GM21528 (cell line): ENCODE results near the gene ENG.
"Not testable (repeated sequence)": the region's sequence is repeated elsewhere in the genome, so short reads cannot be mapped to it uniquely, and the experiment has no call there.

Experiments
- ATAC-seq: cut with Tn5 transposase; IDR thresholded peaks from one replicate; pipeline ENCODE4 v1.9.1; 2021; ENCODE audit warnings: mild to moderate bottlenecking, moderate library complexity; ENCODE audit not compliant: unreplicated experiment, low FRiP score

ENG gene

DNA sequence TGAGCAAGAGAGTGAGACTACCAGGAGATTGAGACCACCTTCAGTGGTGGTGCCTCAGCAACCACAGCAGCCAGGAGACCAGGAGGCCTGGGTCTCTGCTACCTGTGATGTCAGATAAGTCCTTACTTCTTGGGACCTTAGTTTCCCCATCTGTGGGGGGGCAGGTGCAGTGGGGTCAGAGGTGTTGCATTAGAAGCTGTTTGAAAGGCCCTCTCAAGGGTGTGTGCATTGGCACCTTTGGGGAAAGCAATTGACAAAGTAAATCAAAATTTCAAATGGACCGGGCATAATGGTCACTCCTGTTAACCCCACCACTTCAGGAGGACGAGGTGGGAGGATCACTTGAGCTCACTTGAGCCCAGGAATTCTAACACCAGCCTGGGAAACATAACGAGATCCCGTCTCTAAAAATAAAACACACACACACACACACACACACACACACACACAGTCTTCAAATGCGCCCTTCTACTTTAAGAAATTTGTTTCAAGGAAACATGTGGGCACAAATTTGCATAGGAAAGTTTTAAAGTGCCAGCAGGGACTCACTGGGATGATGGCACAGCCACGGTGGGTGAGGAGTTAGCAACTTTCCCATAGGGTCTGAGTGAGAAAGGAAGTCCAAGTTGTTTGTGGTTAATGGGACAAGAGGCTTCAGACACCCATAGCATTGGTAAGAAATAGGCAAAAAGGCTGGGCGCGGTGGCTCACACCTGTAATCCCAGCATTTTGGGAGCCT, 24.4 kb upstream of the ENG start:
- ATAC-seq: no peak

DNA sequence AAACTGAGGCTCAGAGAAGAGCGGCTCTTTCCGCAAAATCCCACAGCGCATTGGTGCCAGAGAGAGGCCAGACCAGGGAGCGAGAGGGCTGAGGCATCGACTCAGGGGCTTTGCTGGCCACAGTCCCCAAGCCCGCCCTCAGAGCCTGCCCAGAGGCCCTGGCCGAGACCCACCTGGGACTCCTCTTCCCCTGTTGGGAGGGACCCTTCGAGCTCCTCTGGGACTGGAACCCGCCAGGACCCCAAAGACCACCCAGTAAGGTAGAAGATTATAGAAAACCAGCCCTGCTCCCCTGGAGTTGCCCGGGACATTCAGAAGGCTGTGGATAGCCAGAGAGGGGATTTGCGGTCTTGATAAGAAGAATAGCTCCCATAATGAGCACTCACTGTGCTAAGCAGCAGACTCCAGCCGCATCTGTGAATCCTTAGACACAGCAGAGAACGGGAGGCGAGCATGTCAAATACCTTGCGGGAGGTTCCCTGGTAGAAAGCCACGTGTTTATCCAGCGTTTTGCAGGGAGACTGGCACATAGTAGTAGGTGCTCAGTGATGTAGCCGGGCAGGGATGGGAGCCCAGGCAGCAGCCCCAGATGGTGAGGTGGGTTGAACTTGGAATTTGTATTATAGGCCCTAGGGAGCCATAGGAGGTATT, 23.7 kb upstream of the ENG start:
- ATAC-seq: no peak

DNA sequence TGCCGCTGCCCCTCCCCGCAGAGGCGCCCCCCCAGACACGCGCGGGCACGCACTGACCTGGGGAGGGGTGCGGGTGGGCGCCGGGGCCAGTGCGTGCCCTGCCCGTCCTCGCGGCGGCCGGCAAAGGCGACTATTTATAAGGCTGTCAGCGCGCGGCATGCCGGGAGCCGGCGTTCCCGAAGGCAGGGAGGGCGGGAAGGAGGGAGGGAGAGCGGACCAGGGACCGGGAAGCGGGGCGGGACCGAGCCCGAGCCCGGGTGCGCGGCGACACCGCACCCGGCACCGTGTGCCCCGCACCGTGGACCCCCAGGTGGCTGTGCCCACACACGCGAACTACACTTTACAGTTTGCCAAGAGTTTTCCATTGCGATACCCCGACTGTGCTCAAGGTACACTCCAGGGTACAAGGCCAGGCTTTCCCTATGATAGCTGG, 23.1 kb upstream of the ENG start, which contains the start of gene AK1:
TSS of gene AK1 (minus strand) at position 110 of the 433 bp plus-strand sequence. CDS start 3,058 bp downstream, outside the sequence.
- no peak for ATAC-seq

DNA sequence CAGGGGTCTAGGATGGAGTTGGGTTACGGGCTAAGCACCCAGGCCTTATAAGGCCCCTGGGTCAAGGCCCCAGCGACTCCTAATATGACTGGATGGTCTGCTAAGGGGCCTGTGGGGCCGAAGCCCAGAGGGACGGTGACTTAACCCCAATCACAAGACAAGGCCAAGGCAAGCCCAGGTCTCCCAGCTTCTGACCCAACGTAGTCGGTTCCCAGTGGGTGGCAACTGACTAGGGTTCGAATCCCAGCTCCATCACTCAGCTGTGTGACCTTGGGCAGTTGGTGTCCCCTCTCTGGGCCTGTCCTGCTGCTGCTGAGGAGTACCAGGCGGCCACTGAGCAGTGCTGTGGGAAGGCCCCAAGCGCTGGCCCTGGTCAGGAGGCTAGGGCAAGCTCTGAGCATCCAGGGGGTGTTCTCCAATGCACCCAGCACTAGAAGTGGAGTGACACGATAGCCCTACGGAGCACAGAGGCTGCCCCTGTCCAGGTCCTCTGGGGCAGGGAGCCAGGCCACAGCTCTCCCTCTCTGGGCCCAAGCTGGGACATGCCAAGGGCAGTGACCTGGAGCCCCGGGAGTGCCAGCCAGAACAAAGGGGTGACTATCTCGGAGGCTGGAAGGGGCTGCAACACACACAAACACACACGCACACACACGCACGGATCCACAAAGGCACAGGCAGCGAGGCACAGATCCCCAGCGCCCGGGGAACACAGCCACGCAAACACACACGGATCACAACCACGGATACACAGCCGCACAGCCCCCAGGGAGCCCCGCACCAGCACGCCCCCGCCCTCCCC, 22.5 kb upstream of the ENG start:
- no peak for ATAC-seq

DNA sequence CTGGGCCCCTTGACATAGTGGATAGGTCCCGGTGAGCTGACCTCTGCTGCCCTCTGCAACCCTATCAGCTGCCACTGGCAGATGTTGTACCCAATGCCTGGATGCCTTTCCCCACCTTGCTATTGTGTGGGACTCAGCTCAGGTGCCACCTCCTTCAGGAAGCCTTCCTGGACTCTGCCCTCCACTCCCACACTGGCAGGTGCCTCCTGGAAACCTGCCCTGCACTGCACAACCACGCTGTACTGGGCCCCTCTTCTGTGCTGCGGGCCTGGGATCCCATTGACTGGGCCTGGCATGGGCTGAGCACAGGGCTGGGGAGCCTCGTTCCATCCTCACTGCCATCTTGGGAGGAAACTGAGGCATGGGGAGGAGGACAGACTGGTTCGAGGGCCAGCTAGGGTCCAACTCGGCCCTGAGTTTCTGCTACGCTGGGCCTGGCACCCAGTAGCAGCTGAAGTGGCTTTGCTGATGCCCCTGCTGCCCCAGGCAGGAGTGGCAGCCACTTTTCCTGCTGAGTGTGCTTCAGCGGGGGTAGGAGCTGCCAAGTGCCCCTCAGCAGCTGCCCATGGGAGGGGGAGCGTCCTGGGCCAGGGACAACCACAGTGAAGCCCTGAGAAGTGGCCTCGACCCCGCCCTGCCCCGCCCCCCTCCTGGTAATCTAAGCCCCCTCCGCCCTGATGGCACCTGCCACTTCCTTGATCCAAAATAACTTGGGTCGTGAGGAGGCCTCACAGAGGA, 21.7 kb upstream of the ENG start:
- no peak for ATAC-seq

DNA sequence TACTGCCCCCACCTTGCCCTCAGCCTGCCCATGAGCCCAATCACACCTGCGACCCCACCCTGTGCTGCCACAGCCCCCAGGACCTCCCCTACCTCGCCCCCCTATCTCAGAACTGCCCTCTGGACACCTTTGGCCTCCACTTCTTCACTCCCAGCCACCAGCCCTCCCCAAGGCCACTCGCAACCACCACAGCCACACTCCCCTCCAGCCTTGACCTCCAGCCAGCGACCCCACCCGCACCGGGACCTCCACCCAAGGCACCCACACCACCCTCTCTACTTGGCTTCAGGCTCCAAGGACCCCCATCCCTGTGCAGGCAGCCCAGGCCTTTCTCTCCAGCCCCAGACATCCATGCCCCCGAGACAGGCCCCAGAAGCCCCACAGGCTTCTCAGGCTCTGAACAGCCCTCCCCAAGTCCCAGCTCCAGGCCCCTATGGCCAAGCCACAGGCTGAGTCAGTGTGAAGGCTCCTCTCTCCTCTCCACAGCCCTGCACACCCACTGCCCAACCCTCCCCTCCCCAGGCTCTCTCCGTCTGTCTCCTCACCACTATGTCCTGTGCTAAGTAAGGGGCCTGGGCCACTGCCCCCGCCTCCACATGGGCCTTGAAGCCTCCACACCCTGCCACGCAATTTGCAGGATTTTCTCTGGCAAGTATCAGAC, 21.0 kb upstream of the ENG start:
- no peak for ATAC-seq

DNA sequence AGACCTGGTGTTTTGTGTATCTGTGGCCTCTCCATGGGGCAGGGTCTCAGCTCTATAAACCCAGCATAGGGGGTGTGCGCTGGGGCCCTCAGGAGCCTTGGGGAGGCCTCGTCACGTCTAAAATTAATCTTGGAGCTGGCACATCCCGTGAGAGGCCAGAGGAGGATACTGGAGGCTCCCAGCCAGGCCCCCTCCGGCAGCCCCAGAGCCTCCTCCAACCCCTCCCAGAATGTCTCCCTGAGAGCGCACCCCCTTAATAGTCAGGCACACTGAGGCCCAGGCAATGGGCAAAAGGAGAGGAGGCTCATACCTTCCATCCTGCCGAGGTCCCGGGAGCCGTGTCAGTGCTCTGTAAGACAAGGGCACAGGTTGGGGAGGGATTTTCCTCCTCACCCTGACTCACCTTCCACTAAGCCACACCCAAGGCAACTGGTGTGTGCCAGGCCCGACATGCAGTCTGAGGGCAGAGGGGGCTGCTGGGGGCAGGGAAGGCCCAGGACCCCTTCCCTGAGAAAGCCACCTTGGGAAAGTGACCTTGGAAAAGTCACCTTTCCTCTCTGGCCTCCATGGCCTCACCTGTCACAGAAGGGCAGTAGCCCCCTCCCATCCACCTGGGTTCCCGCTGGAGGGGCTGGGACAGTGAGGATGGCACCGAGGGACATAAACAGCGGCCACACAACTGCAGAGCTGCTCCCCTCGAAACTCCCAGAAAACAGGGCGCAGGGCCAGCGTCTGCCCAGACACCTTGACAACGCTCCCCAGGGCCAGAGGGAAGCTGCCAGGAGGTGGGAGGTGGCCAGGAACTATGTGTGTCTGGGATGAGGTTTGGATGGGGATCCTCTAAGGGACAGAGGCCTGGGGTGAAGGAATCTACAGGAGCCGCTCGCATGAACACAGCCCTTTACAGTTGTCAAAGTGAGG, 20.1 kb upstream of the ENG start:
- no peak for ATAC-seq

DNA sequence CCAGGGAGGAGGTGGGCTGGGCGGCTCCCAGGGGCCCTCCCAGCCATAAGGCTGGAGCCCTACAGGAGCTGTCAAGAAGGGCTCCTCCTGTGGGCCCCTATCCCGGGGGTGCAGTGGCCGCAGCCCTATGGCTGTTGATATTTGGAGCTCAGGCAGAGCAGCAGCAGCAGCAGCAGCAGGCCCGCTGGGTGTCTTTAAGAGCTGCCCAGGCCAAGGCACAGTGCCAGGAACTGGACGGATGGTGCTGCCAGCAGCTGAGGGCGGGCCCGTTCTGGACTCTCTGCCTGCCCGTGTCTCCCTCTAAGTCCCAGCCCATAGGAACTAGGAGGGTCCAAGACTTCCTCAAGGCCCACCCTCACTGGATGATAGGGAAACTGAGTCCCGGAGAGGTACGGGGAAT, 19.4 kb upstream of the ENG start:
- ATAC-seq: no peak

DNA sequence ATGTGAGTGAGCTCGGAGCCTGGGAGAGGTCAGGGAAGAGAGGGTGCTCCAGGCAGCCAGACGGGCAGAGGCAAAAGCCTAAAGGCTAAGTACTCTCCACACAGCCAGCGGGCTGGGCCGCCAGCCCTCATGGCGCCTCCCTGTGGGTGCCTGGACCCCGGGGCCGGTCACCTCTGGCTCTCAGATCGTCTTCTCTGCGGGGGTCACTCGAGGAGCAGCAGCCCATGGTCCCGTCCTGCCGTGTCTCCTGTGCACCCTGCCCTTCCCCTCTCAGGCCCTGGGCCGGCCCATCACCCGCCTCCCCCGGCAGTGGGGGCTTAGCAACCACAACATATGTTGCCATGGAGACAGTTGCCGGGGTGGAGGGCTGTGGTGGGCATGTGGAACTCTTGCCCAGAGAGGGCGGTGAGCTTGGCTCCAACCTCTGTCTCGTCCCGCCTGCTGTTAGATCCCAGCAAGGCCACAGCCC, 18.8 kb upstream of the ENG start:
- no peak for ATAC-seq

DNA sequence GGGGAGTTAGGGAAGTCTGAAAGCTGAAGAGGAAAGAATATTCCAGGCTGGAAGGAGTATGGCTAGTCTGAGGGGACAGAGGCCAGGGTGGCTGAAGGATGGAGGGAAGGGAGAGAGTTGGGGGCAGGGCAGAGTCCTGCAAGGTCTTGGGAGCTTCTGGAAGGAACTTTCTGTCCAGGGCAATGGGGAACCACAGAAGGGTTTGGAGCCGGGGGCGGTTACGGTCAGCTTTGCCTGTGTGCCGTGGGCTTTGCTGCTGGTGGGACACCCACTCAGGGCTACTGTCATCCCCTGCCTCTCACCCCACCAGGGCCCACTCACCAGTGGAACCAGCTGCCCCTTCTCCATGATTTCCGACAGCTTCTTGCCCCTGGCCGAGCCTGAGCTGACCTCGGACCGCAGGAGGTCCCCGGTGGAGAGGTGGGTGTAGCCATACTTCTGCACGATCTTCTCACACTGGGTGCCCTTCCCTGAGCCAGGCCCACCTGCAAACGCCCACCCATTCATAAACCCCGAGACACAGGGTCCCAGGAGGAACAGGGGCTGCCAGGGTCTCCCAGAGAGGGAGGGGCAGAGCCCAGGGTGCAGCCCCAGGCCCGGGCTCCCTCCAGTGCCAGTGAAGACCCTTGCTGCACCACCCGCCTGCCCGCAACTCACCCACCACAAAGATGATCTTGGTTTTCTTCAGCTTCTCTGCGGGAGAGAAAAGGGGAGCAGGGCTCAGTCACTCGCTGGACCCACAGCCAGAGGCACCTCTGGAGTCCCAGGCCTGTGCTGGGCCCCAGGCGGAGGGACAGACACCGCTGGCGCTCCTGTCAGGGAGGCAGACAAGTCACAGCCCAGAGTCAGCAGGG, 18.1 kb upstream of the ENG start:
- no peak for ATAC-seq

DNA sequence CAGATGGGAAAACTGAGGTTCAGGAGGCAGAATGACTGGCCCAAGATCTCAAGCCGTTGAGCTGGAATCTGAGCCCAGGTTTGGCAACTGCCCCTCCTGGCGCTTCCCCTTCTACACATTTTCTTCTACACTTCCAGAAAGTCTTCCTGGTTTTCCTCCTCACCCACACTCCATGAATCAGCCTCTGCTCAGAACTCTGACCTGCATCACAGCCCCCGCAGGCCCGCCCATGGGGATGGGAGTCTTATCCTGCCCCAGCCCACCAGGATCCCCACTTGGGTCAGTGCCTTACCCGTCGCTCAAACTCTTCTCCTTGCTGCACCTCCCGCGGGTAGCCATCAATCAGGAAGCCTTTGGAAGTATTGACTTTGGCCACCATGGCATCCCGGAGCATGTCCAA, 17.1 kb upstream of the ENG start:
- ATAC-seq: no peak

DNA sequence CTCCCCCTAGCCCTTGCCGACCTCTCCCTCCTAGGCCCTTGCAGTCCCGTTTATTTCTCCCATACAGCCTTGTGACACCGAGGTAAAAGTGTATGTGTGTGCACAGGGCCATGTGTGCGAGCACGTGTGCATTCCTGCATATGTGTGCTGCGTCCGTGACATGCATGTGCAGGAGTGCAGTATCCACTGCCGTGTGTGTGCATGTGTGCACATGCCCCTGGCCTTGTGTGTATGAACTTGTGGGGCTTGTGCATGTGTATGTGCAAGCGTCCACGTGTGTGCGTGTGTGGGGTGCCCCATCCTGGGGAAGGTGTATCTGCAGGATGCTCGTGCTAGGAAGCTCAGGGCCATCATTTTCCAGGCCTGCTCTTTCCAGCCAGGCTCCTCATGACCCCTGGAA, 16.4 kb upstream of the ENG start:
- no peak for ATAC-seq

DNA sequence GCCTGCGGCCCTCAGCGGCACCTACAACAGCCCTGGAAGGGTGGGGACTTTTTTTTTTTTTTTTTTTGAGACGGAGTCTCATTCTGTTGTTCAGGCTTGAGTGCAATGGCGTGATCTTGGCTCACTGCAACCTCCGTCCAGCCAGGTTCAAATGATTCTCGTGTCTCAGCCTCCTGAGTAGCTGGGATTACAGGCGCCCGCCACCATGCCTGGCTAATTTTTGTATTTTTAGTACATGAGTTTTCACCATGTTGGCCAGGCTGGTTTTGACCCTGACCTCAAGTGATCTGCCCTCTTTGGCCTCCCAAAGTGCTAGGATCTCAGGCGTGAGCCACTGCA, 15.7 kb upstream of the ENG start:
- not testable (repeated sequence) for ATAC-seq

DNA sequence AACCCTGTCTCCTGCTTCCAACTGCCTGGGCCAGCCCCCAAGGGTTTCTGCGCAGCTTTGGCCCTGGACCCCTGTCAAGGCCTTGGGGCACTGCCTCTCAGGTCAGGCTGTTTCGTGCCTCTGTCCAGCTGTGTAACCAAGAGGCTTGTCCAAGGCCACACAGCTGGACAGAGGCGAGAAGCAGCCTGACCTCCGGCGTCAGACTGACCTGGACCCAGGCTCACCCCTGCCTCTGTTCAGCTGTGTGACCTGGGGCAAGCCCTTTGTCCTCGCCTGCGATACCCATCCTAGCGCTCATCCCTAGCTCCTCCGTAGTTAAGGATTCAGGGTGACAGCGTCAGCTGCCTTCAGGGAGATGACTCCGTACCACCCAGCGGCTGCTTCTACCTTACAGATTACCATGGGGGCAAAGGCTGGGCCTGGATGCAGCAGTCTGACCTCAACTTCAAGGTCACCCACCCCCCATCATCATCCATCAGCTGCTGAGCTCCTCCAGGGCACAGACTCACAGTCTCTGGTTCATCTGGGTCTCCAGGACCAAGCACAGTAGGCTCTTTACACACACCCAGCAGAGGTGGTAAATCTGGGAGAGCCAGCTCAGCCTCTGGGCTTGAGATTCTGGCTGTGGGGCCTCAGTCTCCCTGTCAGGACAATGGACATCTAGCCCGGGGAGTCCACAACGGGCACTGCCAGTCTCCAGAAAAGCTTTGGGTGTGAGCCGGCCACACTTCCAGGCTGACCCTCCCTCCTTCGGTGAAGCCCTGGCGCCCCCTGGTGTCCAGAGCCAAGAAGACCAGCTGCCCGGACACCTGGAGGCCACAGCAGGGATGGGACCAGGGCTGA, 15.1 kb upstream of the ENG start:
- ATAC-seq: peak; percentile 59

DNA sequence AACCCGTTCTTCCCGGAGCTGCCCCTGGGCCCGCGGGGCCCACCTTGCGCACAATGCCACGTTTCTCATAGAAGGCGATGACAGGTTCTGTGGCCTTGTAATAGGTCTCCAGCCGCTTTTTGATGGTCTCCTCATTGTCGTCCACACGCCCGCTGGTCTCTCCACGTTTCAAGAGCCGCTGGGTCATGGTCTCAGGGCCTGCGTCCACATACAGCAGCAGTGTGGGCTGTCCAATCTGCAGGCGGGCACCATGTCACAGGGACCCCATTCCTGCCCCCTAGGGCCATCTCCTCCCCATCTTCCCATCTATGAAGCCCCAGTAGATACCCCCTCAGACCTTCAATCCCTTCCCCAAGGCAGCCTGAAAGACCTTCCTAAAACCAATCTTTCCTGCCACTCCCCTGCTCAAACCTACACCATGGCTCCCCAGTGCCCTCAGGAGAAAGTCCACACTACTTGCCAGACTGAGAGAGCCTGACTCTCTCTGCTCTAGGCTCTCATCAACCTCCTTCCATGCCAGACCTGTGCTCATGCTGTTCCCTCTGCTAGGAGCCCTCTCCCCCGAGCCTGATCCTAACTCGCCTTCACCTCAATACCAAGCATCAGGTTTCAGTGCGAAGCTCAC, 13.9 kb upstream of the ENG start:
- no peak for ATAC-seq

DNA sequence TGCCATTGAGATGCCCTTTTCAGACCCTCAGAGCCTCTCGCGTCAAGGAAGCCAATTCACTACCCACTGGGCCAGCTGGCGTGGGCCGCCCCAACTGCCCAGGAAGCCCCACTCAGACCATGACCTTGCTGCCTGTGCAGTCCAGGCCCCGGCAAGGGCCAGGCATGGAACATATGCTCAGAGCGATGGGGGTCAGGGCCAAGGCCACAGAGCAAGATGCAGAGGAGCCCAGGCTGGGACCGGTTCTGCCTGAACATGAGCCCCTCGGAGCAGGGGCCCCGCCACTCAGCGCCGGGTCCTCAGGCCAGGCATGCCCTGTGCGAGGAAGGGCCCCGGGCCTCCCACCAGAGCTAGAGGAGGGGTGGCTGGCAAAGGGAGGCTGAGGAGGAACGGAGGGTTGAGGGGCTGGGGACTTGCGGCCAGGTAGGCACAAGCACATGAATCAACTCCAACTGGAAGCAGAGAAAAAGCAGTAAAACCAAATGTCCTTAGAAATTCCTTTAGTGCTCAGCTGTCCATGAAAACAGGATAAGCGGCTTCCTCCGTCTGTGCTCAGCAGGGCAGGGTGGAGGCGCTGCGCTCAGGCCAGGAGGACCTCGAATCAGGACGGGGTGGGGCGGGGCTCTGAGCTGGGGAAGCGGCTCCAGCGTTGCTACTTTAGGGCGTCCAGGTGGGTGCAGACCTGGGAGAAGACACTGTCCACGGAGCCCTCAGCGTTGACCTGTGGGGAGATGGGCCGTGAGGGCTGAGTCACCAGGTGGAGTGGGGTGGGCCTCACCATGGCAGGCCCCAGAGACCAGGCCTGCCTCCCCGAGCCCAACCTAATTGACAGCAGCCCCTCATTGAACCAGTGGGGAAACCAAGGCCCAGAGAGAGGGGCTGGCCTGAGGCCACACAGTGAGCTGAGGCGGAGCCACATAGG, 13.2 kb upstream of the ENG start:
- no peak for ATAC-seq
